Spleen (tissue), 7 donors: ENCODE measurements around the gene KLF9.

Source experiments
- POLR2A ChIP-seq, 3 donors: fragments of 450-650 bp; IDR thresholded peaks; one replicate each; pipeline ENCODE4 v1.5.1; 2017; ENCODE audit warnings: antibody characterized with exemption in 3 of 3, mild to moderate bottlenecking in 1 of 3
- POLR2AphosphoS5 ChIP-seq, 3 donors: sonication (generic); formaldehyde crosslinking; IDR thresholded peaks; one replicate each; pipeline ENCODE4 v1.5.1; 2017; ENCODE audit warnings: antibody characterized with exemption in 3 of 3
- TF ChIP-seq, protein P1 (sequence below), 11 experiments: fragments of 200-600 bp in 7 of 11; fragments of 450-650 bp in 4 of 11; sonication (generic) in 4 of 11; IDR thresholded peaks in 8 of 11; conservative IDR thresholded peaks in 3 of 11; 1 replicate in 7 of 11; 2 replicates in 4 of 11; pipeline versions ENCODE4 v1.4.0 to v1.8.0; 2016 to 2021; ENCODE audit warnings: antibody characterized with exemption in 11 of 11, inconsistent platforms in 4 of 11, mild to moderate bottlenecking in 1 of 11
- donor health status: DM: no; HTN: no; CAD: no; lungs with moderate emphysema.
- donor health status: DM: no; HTN: no; CAD: no.
- donor health status: DM: no; HTN: no; CAD: no.

DNA sequence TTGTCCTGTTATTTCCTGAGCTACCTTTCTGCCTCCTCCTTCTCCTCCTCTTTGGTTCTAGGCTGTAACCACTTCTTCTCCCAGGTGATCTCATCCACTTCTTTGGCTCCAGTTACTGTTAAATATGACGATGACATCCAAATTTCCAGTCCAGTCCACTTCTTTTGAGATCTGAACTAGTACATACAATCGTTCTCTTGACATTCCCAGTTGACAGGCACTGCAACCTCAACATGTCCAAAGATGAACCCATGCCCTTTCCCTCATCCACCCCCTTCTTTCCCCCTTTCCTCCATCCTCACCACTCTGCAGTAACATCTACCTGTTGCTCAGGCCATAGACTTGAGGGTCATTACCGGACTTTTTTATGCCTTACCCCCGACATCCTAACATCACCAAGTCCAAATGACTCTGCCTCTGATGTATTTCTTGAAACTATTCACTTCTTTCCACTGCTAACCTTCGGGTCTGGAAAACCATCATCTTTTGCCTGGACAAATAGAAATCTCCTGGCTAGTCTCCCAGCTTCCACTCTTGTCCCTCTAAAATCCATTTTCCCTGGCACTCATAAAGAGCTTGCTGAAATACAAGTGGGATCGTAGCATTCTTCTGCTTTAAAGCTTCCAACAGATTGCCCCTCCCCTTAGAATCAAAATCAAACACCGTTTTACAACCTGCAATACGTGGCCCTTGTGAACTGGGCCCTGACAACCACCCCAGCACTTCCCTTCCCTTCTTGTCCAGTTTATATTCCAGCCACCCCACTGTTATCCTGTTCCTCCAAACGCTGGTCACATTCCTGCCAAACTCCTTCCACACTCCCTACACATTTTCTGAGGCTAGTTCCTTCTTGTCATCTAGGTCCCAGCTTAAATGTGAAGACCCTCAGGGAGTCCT is 31.5 kb downstream of the KLF9 start:
- TF ChIP-seq POLR2AphosphoS5 (IDR thresholded peaks at IDR 0.05) (no peak), POLR2A (IDR thresholded peaks at IDR 0.05) (no peak)
- TF ChIP-seq, protein P1, sequence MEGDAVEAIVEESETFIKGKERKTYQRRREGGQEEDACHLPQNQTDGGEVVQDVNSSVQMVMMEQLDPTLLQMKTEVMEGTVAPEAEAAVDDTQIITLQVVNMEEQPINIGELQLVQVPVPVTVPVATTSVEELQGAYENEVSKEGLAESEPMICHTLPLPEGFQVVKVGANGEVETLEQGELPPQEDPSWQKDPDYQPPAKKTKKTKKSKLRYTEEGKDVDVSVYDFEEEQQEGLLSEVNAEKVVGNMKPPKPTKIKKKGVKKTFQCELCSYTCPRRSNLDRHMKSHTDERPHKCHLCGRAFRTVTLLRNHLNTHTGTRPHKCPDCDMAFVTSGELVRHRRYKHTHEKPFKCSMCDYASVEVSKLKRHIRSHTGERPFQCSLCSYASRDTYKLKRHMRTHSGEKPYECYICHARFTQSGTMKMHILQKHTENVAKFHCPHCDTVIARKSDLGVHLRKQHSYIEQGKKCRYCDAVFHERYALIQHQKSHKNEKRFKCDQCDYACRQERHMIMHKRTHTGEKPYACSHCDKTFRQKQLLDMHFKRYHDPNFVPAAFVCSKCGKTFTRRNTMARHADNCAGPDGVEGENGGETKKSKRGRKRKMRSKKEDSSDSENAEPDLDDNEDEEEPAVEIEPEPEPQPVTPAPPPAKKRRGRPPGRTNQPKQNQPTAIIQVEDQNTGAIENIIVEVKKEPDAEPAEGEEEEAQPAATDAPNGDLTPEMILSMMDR (IDR thresholded peaks at IDR 0.05 in 8 of 11, conservative IDR thresholded peaks at IDR 0.05 in 3 of 11): no peak
